ENCODE measurements around the gene FCGR3A.
"Not testable (repeated sequence)": the region's sequence is repeated elsewhere in the genome, so short reads cannot be mapped to it uniquely, and the experiment has no call there.

The FCGR3A gene

DNA sequence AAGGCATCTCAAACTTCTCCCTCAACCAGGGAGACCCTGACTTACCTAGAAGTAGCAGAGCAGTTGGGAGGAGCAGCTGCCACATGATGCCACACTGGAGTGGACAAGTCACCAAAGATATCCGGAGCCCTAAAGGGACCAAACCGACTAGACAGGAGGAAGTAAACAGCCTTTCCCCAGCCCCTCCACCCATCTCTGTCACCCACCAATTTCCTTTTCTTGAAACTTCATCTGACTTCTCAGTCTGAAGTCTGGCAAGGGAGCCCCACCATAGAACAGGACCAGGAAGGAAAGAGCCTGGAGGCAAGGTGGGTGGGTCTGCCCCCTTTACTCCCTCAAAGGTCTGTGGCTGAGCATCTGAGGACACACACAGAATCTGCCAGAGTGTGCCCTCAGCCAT lies at the start of gene FCGR3A:
FCGR3A (minus strand) TSS at position 167 of the 400 bp plus-strand sequence; CDS start at position 85, 82 bp downstream.
- DNase-seq: no peak

DNA sequence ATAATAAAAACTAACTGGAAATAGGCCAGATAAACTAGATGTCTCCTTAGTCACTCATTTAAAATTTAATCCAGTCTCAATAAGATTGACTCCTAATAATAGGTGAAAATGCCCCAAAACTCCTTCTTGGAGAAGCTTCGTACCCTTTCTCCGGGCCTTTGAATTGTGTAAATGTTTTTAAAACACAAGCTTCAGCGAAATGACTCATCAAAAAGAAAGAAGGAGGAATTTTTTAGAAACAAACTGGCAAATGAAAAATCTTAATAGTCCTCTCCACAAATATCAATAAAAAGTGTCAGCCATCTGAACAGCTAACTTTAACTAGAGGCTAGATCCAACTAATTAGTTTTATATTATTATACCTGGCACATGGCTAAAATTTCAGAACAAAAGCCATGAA lies 47.5 kb upstream of the FCGR3A start:
- DNase-seq: not testable (repeated sequence)

DNA sequence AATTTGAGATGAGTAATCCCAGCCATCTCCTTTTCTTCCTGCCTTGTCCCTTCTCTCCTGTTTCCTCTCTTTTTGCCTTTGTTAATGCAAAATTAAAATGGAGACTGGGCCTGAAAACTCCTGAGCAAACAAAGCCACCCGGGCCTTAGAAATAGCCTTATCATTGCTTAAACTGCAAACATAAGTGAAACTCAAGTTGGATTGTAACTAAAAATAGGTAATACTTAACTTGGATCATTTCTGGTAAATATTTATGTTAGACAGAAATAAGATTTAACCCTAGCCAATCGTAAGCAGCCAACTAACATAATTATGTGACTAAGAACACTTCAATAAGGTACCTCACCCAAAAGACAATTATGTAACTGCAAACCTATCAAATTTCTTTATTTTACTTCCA lies 46.0 kb upstream of the FCGR3A start:
- DNase-seq: not testable (repeated sequence)

DNA sequence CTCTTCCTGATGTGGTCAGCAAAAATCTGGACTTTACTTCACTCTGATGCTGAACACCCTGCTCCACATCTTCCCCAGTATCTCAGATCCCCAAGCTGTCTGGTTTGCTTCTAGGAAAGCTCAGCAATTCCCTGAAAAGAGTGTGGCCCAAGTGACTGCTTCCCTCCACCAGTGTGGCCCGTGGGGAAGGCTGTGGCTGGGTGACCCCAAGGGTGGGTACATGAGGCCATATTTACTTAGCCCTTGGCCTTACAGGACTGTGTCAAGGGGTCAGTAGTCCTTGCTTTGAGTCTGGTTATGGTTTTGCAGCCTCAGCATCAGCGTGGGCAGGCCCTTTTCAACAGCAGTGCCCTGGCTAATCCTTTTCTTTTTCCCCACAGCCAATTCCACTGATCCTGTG lies 45.6 kb upstream of the FCGR3A start:
- not testable (repeated sequence) for DNase-seq

DNA sequence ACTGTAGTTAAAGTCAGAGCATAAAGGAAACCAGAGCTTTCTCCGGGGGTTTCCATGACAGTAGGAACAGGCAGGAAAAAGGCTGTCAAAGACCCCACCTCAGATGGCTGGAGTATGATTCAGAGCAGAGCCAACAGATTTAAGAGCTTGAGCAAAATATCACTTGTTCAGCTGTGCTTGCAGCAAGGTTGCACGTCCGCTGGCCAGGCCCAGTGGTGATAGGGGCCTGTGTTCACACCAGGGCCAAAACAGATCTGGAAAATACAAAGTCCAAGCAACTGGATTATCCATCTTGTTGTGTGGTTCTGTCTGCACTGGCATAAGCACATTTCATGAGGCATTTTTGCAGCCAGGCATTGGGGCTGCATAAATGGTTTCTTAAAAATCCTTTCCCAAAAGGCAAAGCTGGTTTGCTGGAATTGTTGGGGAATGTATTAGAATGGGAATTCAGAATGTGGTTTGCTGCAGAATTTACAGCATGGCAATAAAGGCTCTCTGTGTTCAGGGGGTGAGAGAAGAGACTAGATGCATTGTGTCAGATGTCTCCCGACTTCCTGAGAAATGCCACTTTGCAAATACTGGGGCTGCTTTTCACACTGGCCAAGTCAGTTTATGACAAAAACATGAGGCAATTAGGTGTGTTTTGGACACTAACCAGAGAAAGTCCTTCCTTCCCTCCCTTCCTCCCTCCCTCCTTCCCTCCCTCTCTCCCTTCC lies 44.8 kb upstream of the FCGR3A start:
- DNase-seq: not testable (repeated sequence)

DNA sequence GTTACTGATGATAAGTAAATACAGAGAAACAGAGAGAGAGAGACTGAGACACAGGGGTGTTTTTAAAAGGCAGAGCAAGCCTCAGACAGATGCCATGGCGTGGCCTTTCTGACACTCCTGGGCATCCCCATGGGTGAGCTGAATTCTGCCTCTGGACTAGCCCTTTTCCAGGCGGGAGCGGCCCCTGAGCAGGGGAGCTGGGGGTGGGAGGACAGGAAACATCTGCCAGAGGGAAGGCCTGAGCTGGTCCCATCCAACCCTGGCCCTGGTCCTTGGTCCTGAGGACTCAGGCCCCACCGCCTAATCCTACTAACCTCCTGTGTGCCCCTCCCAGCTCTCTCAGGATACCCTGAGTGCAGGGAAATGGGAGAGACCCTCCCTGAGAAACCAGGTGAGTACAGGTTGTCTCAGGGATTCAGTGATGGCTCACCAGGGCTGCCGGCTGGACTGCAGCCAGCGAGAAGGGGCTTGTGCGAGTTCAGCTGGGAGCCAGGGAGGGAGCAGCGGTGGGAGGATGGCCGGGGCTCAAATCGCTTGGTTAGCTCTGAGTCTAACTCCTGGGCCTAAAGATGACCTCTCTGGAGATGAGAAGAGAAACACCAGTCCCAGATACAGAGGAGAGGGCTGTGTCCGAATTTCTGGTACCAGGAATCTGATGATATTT lies 43.6 kb upstream of the FCGR3A start:
- not testable (repeated sequence) for DNase-seq

DNA sequence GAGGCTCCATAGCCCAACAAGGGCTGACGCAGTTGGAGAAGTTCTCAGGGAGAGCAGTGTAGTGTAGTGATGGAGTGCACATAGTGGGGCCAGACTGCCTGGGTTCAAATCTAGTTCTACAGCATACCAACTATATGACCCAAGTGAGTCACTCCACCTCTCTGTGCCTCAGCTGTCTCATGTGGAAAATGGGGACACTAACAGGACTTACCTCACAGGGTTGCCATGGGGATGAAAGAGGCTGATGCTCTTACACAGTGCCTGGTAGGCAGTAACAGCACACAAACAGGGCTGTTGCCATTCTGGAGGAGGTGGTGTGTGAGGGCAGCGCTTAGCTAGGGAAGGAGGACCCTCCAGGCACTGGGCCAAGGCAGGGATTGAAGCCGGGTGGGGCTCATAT lies 43.0 kb upstream of the FCGR3A start:
- not testable (repeated sequence) for DNase-seq

DNA sequence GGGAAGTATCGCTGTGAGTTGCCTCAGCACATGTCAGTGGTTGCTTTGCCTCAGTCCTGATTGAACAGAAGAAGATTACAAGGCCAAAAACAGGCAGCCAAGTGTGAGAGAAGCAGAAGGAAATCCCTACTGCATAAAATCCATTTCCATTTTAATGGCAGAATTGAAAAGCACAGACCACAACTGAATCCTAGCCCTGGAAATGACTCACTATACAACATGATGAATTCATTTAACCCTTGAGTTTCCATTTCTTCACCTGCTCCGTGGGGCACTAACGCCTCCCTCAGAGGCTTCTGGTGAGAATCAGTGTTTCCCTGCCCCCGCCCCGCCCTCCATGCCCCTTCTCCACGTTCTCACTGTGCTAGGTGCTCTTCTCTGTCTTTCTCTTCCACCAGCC lies 40.3 kb upstream of the FCGR3A start:
- DNase-seq: not testable (repeated sequence)

DNA sequence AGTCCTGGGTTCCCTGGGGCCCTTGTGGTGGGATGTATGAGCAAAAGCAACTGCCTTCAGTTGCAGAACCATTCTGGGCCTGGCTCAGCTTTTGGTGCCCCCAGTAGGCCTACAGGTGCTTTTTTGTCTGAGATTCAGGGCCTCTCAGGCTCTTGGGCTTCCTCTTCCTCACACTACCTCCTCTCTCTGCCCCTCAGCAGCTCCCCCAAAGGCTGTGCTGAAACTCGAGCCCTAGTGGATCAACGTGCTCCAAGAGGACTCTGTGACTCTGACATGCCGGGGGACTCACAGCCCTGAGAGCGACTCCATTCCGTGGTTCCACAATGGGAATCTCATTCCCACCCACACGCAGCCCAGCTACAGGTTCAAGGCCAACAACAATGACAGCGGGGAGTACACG lies 39.7 kb upstream of the FCGR3A start:
- DNase-seq: not testable (repeated sequence)

DNA sequence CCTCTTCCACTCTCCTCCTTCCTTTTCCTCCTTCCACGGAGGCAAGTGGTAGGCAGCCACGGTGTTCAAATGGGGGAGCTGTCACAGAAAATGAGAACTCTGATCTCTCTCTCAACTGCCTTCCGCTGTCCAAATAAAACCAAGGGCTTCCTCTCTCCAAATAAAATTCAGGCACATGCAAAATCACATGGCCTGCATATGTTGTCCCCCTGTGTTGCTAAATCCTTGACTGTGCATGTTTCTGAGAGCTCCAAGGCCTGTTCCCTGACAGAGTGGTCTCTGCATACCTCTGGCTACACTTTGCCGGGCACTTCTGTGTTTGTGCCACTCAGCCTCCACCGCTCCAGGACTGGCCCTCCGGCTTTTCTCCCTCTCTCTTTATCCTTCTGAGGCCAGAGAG lies 39.0 kb upstream of the FCGR3A start:
- not testable (repeated sequence) for DNase-seq

DNA sequence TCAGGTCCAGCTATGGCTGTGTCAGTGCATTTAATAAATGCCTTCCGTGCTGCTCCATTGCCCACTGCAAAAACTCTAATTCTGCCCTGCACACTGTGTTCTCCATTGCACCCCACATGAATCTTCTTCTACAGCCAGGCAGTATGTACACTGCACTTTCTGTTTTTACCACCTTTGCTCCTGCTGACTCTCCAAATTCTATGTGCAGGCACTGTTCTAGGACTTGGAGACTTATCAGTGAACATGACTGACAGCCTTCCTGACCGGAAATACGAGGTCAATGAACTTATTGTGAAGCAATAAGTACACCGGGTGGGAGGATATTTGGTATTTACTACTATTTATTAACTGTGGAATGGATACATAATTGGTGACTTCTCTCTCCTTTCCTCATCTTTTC lies 33.3 kb upstream of the FCGR3A start:
- not testable (repeated sequence) for DNase-seq

DNA sequence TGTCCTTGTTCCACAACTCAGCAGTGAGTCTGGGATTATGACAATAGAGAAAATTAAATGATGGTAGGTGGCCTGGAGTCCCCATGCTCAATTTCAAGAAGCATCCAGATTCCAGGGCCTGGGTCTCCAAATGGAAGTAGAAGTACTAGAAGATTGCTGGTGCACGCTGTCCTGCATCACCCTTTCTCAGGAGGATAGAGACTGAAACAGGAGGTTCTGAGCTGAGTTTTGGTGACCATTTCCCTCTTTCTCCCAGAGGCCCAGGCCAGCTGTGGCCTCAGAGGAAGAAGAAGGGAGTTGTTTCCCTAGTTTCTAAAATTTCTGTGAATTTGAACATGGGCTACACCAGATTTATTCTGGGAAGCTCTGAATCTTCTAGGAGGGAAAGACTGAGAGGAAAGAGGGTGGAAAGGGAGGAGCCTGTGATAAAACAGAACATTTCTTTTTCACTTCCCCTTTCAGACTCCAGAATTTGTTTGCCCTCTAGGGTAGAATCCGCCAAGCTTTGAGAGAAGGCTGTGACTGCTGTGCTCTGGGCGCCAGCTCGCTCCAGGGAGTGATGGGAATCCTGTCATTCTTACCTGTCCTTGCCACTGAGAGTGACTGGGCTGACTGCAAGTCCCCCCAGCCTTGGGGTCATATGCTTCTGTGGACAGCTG lies 31.4 kb upstream of the FCGR3A start:
- not testable (repeated sequence) for DNase-seq

DNA sequence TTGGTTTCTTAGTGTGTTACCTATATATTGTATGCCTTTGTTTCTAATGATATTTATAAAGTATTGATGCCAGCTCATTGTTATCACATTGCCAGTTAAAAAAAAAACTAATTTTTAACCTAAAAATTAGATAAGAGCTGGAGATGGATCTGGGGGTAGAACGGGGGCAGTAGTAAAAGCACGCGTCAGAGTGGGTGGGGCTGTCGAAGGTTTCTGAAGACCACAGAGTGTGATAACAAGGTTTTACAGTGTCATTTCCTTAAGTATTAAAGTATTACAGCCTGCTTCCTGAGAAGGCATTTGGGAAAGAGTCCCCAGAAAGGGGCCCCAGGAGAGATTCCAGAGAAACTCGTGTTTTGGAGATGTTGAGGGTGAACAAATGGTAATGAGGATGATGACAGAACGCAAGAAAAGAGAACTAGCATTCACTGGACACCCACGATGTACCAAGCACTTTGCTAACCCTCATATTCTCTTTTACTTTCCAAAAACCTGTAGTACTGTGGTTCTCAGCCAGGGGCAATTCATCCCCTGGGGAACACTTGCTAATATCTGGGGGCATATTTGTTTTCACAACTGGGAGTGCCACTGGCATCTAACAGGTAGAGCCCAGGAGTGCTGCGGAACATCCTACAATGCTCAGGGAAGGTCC lies 30.4 kb upstream of the FCGR3A start:
- DNase-seq: not testable (repeated sequence)

DNA sequence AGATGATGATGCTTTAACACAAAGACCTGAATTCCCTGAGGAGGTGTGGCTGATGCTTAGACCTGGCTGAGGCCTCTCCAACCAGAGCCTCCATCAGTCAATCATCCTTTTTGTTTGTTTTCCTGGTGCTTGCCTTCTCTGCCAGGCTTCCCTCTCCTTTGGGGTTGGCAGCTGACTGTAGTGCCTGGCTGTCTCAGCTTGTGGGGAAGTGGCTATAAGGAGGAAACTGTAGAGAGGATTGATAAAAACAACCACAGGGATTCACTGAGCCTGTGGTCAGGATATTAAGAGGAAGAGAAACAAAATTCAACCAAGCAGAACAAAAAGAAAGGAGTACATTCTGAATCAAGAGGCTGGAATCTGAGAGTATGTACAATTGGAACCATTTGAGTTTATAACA lies 27.1 kb upstream of the FCGR3A start:
- DNase-seq: not testable (repeated sequence)

DNA sequence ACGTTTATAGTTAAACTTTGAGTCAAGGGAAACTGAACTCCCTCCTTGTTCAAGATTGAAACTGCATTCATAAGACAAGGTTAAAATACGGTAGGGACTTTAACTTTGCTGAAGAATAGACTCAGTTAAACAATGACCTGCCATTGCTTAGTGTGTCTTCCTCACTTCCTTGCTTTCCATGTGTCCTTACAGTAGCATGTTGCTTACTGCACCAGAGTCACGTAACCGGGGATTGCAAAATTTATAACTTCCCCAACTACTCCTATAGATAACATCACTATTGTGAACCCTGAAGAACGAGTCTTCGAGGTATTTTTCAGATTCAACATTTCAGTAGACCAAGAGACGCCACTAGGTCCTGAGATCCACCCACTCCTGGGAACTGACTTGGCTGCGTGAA lies 22.1 kb upstream of the FCGR3A start:
- DNase-seq: not testable (repeated sequence)

DNA sequence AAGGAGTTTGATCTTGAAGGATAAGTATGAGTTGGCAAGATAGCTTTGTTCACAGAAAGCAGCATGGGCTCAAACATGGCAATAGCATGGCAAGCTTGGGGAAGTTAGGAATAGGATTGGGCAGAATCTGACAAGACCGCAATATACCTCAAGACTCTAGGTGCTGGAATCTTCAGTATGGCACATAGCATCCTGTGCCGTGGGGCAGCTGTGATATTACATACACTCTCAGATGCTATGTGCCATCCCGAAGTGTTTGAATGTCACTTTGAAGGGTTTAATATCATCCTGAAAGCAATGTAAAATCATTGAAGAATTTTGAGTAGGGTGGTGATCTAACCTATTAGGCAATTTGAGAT lies 17.0 kb upstream of the FCGR3A start:
- not testable (repeated sequence) for DNase-seq

DNA sequence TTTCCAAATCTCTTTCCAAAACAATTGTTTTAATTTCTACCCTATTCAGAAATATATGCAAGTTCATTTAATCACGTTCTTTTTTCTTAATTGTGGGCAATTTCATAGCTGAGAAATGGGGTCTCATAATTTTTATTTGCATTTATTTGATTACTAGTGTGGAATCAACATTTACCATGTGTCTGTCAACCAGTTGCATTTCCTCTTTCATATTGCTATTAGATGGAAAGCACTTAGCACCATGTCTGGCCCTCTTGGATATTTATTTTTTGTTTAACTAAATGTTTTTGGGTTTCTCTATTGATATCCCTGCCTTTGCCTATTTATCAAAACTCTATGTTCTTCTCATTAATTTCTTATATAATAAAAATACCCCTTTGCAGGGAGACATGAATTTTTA lies 13.9 kb upstream of the FCGR3A start:
- DNase-seq: not testable (repeated sequence)

DNA sequence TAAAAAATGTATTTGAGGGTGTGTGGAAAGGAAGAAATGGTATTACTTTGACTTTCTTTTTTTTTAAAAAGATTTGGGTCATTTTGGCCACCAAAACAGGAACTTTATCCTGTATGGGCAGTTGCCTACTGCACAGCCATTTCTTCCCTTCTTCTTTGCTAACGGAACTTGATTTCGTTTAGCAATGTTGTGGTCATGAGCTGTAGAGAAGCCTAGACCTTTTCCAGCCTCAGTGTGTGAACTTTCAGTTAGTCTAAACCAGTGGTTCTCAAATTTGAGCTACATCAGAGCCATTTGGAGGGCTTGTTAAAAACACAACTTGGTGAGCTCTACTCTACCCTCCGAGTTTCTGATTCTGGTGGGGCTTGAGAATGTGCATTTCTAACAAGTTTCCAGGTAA lies 12.8 kb upstream of the FCGR3A start:
- not testable (repeated sequence) for DNase-seq

DNA sequence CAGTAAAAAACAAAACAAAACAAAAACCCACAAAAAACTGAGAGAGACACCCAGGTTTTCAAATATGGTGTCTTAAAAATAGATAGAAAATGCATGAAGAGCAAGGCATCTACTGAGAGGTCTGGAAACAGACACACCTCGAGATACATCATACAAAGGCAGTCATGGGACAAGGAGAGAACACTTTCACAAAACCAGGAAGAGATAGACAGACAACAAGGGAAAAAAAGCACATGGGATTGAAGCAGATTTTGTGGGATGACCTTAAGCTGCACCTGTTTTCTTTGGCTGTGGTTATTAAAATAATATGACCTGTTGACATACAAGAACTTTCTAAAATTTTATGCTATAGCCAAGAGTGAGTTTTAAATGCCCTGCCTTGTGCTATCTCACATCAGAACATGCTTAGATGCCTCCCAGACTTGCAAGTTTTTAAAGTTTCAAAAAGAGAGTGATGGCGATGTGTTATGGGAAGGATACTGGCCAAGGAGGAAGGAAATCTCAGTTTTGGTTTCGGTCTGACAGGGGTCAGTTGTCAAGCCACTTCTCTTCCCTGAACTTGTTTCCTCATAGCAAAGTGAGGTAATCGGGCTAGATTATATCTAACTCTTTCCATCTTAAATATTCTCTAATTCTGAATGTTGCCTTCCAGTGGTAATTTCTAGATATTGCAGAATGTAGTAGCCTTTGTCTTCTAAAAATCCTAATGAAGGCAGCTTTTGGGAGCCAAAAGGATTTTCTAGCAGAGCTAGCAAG lies 11.5 kb upstream of the FCGR3A start:
- peak; percentile 68 for DNase-seq

DNA sequence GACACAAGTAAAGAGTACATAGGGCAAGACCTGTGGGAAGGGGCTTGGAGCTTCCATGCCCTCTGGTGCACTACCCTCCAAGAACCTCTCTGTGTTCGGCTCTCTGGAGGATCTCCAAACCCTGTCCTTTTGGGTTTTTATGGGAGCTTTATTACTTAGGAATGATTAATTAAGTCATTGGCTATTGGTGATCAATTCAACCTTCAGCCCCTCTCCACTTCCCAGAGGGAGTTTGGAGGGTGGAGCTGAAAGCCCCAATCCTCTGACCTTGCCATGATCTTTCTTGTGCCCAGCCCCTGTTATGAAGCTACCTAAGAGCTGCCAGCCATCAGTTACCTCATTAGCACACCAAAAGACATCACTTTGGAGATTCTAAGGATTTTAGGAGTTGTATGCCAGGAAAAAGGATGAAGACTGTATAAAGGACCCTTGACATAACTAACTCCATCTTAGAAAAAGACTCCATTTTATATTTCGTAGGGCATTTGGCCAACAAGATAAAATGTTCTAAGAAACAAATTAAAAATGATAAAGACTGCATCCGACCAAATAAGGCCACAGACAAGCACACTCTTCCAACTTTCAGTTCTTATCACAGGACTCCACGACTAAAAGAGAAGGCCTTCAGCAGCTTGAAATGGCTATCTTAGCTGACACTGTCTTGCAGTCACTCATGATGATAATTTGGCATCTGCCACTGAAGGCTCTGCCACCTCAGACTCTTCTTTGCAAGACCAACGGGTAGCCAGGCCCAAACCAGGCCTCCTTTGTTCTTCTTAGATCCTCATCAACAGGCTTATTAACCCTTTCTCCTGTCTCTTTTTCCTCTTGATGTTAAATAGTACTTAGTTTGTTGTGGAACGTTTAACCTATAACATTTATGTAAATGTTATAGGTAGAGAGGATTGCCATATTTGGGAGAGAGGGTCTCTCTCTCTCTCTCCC lies 8.2 kb upstream of the FCGR3A start:
- not testable (repeated sequence) for DNase-seq

DNA sequence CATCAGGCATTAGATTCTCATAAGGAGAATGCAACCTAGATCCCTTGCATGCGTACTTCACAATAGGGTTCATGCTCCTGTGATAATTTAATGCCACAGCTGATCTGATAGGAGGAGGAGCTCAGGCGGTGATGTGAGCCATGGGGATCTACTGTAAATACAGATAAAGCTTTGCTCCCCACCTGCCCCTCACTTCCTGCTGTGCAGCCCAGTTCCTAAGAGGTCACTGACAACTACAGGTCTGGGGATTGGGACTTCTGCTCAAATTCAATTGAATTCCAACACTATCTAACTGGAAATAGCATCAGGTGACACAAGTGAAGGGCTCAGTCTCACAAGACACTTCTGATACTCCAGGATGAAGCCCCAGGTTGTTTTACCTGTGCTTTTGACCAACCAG lies 7.4 kb upstream of the FCGR3A start:
- DNase-seq: not testable (repeated sequence)

All from activated CD4-positive, alpha-beta T cell treated with anti-CD3 and anti-CD28 coated beads, Interleukin-10, Interleukin-2, amounts not matched to agents 100 ng/mL and 50 ng/mL, durations not matched to agents 16 hours and 8 hours (primary cell).